Smooth muscle cell (in vitro differentiated cells): Measurements from ENCODE around the gene USP6. TPM values are rescaled to one million over a fixed set of nuclear protein-coding genes. Genes with fewer than 3 reads are reported as not detected.

Experiments used
- DNase-seq: peaks from one replicate; lab custom pipeline; 2025; ENCODE audit not compliant: unreplicated experiment; lab: John Stamatoyannopoulos, UW
- H2AFZ ChIP-seq: fragments of 200-600 bp; sonication (generic); 2 replicates; pipeline ENCODE4 v1.6.0; 2016; ENCODE audit warnings: antibody characterized with exemption, low read depth, mild to moderate bottlenecking
- H3F3A ChIP-seq: fragments of 200-600 bp; sonication (generic); 2 replicates; pipeline ENCODE4 v1.6.0; 2017; ENCODE audit warnings: antibody characterized with exemption, low read depth
- H3K27ac ChIP-seq: fragments of 200-600 bp; sonication (generic); 2 replicates; pipeline ENCODE4 v1.5.1; 2016; ENCODE audit warnings: low read depth, mild to moderate bottlenecking
- H3K27me3 ChIP-seq: fragments of 200-600 bp; sonication (generic); 2 replicates; pipeline ENCODE4 v1.6.1; 2016; ENCODE audit warnings: low read depth, mild to moderate bottlenecking
- H3K36me3 ChIP-seq: fragments of 200-600 bp; sonication (generic); 2 replicates; pipeline ENCODE4 v1.5.1; 2016; ENCODE audit warnings: low read depth
- H3K4me1 ChIP-seq: fragments of 200-600 bp; sonication (generic); 2 replicates; pipeline ENCODE4 v1.5.1; 2016; ENCODE audit warnings: low read depth
- H3K4me2 ChIP-seq: fragments of 200-600 bp; sonication (generic); 2 replicates; pipeline ENCODE4 v1.6.0; 2016; ENCODE audit warnings: mild to moderate bottlenecking
- H3K4me3 ChIP-seq: fragments of 200-600 bp; sonication (generic); 2 replicates; pipeline ENCODE4 v1.5.1; 2016; ENCODE audit warnings: mild to moderate bottlenecking
- H3K79me2 ChIP-seq: fragments of 200-600 bp; sonication (generic); 2 replicates; pipeline ENCODE4 v1.6.0; 2016; ENCODE audit warnings: low read depth, mild to moderate bottlenecking
- H3K9ac ChIP-seq: fragments of 200-600 bp; sonication (generic); 2 replicates; pipeline ENCODE4 v1.6.0; 2016; ENCODE audit warnings: low read depth
- H3K9me3 ChIP-seq: fragments of 200-600 bp; sonication (generic); replicated peaks from 2 replicates; pipeline ENCODE4 v1.5.1; 2016; ENCODE audit warnings: low read depth
- H4K20me1 ChIP-seq: fragments of 200-600 bp; sonication (generic); 2 replicates; pipeline ENCODE4 v1.6.0; 2016; ENCODE audit warnings: low read depth
- CTCF ChIP-seq: fragments of 200-600 bp; sonication (generic); IDR thresholded peaks from 2 replicates; pipeline ENCODE4 v1.5.1; 2017; ENCODE audit warnings: borderline replicate concordance, mild to moderate bottlenecking, antibody characterized with exemption; ENCODE audit not compliant: insufficient read depth, poor library complexity, severe bottlenecking
- WGBS: methylation state at CpG from one replicate; pipeline ENCODE4 v1.1.7; 2016; ENCODE audit warnings: low lambda C conversion rate; 5-methylcytosine and 5-hydroxymethylcytosine counted together
- polyA plus RNA-seq: library from polyadenylated mRNA; unstranded; fragments of >200 nt; fragmentation: Nextera tagmentation; extraction: Ambion mirVana; gene quantifications from 2 replicates; pipeline ENCODE4 v1.2.1, GENCODE V29; 2016
- total RNA-seq: library from RNA; depleted of rRNA; stranded (reverse); fragments of >200 nt; gene quantifications from 2 replicates; pipeline ENCODE4 v1.2.3, GENCODE V29; 2014

Gene USP6
- total and polyA plus RNA-seq, 2 experiments from 2014 or later = 0.09 TPM; not detected in 1

GRCh38 chr17:5184288-5184687 is 68.5 kb downstream of the USP6 start:
- Histone ChIP-seq H3F3A (peaks cover 10% of the 10 kb centered on the region), H3K27me3 (no peaks in the 10 kb centered on the region), H2AFZ (no peak overlapping the region), H3K79me2 (no peaks in the 10 kb centered on the region), H3K9ac (no peak overlapping the region), H3K4me3 (no peak overlapping the region), H3K27ac (no peak overlapping the region), H3K36me3 (peaks cover 34% of the 10 kb centered on the region), H3K4me2 (no peak overlapping the region), H3K9me3 (peaks cover 53% of the 10 kb centered on the region), H4K20me1 (no peaks in the 10 kb centered on the region), H3K4me1 (no peaks in the 10 kb centered on the region)
- WGBS = 100% methylated on average over 2 of the region's 2 CpGs
- TF ChIP-seq CTCF = no peak
- no peak for DNase-seq

GRCh38 chr17:5191541-5192417 is 75.9 kb downstream of the USP6 start, which contains the start of gene ZNF594:
TSS of gene ZNF594 (minus strand) at chr17:5191868. CDS start at chr17:5184256, 7,612 bp downstream.
- TF ChIP-seq CTCF = peak; percentile 58
- WGBS = 13% methylated on average over 66 of the region's 82 CpGs
- Histone ChIP-seq H2AFZ (peak within 1 kb of the TSS; percentile 82), H3K9me3 (no peaks in the 10 kb centered on the region), H3K79me2 (peaks cover 17% of the 10 kb centered on the region), H3K4me2 (peak within 1 kb of the TSS; percentile 95), H3K4me3 (peak within 1 kb of the TSS; percentile 75), H3K4me1 (peaks cover 11% of the 10 kb centered on the region), H3F3A (peaks cover 8% of the 10 kb centered on the region), H3K27ac (no peak within 1 kb of the TSS), H4K20me1 (no peaks in the 10 kb centered on the region), H3K36me3 (peaks cover 13% of the 10 kb centered on the region), H3K9ac (peak within 1 kb of the TSS; percentile 84), H3K27me3 (no peaks in the 10 kb centered on the region)
- peak; percentile 57 for DNase-seq

GRCh38 chr17:5194346-5194745 is 78.5 kb downstream of the USP6 start:
- Histone ChIP-seq H3K4me2 (no peak overlapping the region), H3K9ac (no peak overlapping the region), H3K4me1 (peaks cover 11% of the 10 kb centered on the region), H3K27me3 (no peaks in the 10 kb centered on the region), H3K36me3 (peaks cover 9% of the 10 kb centered on the region), H3K4me3 (no peak overlapping the region), H3K27ac (no peak overlapping the region), H3K9me3 (no peaks in the 10 kb centered on the region), H3K79me2 (peaks cover 17% of the 10 kb centered on the region), H3F3A (peaks cover 8% of the 10 kb centered on the region), H4K20me1 (no peaks in the 10 kb centered on the region), H2AFZ (no peak overlapping the region)
- no peak for TF ChIP-seq CTCF
- 92% methylated on average over 2 of the region's 2 CpGs for WGBS
- no peak for DNase-seq
